Raji (cell line): ENCODE measurements around the gene HOXC9.

ENCODE experiments used
- POLR2A ChIP-seq: IDR thresholded peaks from 2 replicates; pipeline ENCODE4 v1.6.1; 2011; ENCODE audit warnings: low read depth, low read length, control low read depth; ENCODE audit not compliant: insufficient read depth

The HOXC9 gene

GRCh38 chr12:53977596-53978445 is 22.1 kb upstream of the HOXC9 start:
- no peak for TF ChIP-seq POLR2A

GRCh38 chr12:53978477-53979356 is 21.2 kb upstream of the HOXC9 start:
- TF ChIP-seq POLR2A, result no peak

GRCh38 chr12:53980104-53980801 is 19.7 kb upstream of the HOXC9 start:
- no peak for TF ChIP-seq POLR2A

GRCh38 chr12:53980802-53981496 is 19.0 kb upstream of the HOXC9 start:
- no peak for TF ChIP-seq POLR2A

GRCh38 chr12:53981634-53982565 is 18.1 kb upstream of the HOXC9 start:
- no peak for TF ChIP-seq POLR2A

GRCh38 chr12:53982648-53983567 is 17.1 kb upstream of the HOXC9 start:
- no peak for TF ChIP-seq POLR2A

- TF ChIP-seq POLR2A, result no peak
Measured at GRCh38 chr12:53983568-53983949, 16.4 kb upstream of the HOXC9 start.

- TF ChIP-seq POLR2A, result no peak
Measured at GRCh38 chr12:53983950-53984572, 15.9 kb upstream of the HOXC9 start.

GRCh38 chr12:53984901-53985691 is 14.9 kb upstream of the HOXC9 start, which contains the start of gene HOXC10:
Gene HOXC10 (plus strand): TSS chr12:53985146. CDS start chr12:53985260, 114 bp downstream.
- no peak for TF ChIP-seq POLR2A

GRCh38 chr12:53985692-53985993 is 14.3 kb upstream of the HOXC9 start:
- no peak for TF ChIP-seq POLR2A

GRCh38 chr12:53985994-53986685 is 13.8 kb upstream of the HOXC9 start:
- no peak for TF ChIP-seq POLR2A
